PC-9 (cell line): Measurements from ENCODE around the gene NKX1-2. TPM values are rescaled to one million over a fixed set of nuclear protein-coding genes. Genes with fewer than 3 reads are reported as not detected.

Experiments
- BruUV-seq: library from RNA; stranded (reverse); fragments of 400-500 nt; replicated peaks from 2 replicates; lab custom pipeline; 2021; lab: Mats Ljungman, UMichigan
- CTCF ChIA-PET: fragments of 300-600 bp; sonication (Branson Sonifier 250); formaldehyde crosslinking; loops from one replicate; lab custom pipeline; 2022; ENCODE audit warnings: antibody characterized with exemption; lab: Charles Lee
- POLR2A ChIA-PET: fragments of 300-600 bp; sonication (Branson Sonifier 250); formaldehyde crosslinking; loops from one replicate; lab custom pipeline; 2022; ENCODE audit warnings: antibody characterized with exemption; ENCODE audit not compliant: unreplicated experiment; lab: Charles Lee
- DNase-seq, 2 experiments: peaks; one replicate each; pipeline versions ENCODE4 v3.0.0 to v3.0.0-alpha.2; 2015 to 2022; ENCODE audit warnings: mixed read lengths in 1 of 2
- H2AFZ ChIP-seq: fragments of 200-600 bp; sonication (generic); 2 replicates; pipeline ENCODE4 v1.8.1; 2017; ENCODE audit warnings: antibody characterized with exemption
- H3F3A ChIP-seq: fragments of 200-600 bp; sonication (generic); 2 replicates; pipeline ENCODE4 v1.8.1; 2017; ENCODE audit warnings: antibody characterized with exemption, mild to moderate bottlenecking, low read depth; ENCODE audit not compliant: insufficient read depth
- H3K27ac ChIP-seq: fragments of 200-600 bp; sonication (generic); 2 replicates; pipeline ENCODE4 v1.6.1; 2016; ENCODE audit warnings: mixed run types
- H3K27me3 ChIP-seq: fragments of 200-600 bp; sonication (generic); 2 replicates; pipeline ENCODE4 v1.6.1; 2016; ENCODE audit warnings: low read depth, mixed run types; ENCODE audit not compliant: insufficient read depth
- H3K36me3 ChIP-seq: fragments of 200-600 bp; sonication (generic); 2 replicates; pipeline ENCODE4 v1.6.1; 2016; ENCODE audit warnings: low read depth, mixed run types
- H3K4me1 ChIP-seq: fragments of 200-600 bp; sonication (generic); replicated peaks from 2 replicates; pipeline ENCODE4 v1.6.1; 2016; ENCODE audit warnings: mixed run types; ENCODE audit not compliant: insufficient read depth
- H3K4me2 ChIP-seq: fragments of 200-600 bp; sonication (generic); 2 replicates; pipeline ENCODE4 v1.6.1; 2017; ENCODE audit warnings: mixed run types
- H3K4me3 ChIP-seq: fragments of 200-600 bp; sonication (generic); 2 replicates; pipeline ENCODE4 v1.6.1; 2016; ENCODE audit warnings: mixed run types
- H3K79me2 ChIP-seq: fragments of 200-600 bp; sonication (generic); 2 replicates; pipeline ENCODE4 v1.6.1; 2017; ENCODE audit warnings: low read depth, mixed run types
- H3K9me2 ChIP-seq: fragments of 200-600 bp; sonication (generic); 2 replicates; pipeline ENCODE4 v1.8.1; 2017; ENCODE audit warnings: mild to moderate bottlenecking; ENCODE audit not compliant: insufficient read depth
- H3K9me3 ChIP-seq: fragments of 200-600 bp; sonication (generic); 2 replicates; pipeline ENCODE4 v1.8.1; 2016; ENCODE audit warnings: low read depth; ENCODE audit not compliant: insufficient read depth
- H4K20me1 ChIP-seq: fragments of 200-600 bp; sonication (generic); 2 replicates; pipeline ENCODE4 v1.8.1; 2017; ENCODE audit not compliant: insufficient read depth
- EZH2 ChIP-seq: fragments of 200-600 bp; sonication (generic); IDR thresholded peaks from 2 replicates; pipeline ENCODE4 v1.8.0; 2017; ENCODE audit warnings: antibody characterized with exemption, low read depth
- intact Hi-C: fragments of 100-400 bp; cut with micrococcal nuclease; formaldehyde crosslinking; loops from one replicate; pipeline ENCODE4 v1.10.0; 2022; ENCODE audit not compliant: unreplicated experiment
- total RNA-seq: library from RNA; stranded (reverse); gene quantifications from 2 replicates; pipeline ENCODE4 v1.2.3, GENCODE V29; 2021
- TF ChIP-seq, protein P1 (sequence below): fragments of 200-600 bp; sonication (generic); conservative IDR thresholded peaks from 2 replicates; pipeline ENCODE4 v1.6.1; 2017; ENCODE audit warnings: mixed run types, antibody characterized with exemption, mild to moderate bottlenecking, moderate library complexity

The NKX1-2 gene
- total RNA-seq, 1 experiment from 2014 or later, result 2.9 TPM

DNA sequence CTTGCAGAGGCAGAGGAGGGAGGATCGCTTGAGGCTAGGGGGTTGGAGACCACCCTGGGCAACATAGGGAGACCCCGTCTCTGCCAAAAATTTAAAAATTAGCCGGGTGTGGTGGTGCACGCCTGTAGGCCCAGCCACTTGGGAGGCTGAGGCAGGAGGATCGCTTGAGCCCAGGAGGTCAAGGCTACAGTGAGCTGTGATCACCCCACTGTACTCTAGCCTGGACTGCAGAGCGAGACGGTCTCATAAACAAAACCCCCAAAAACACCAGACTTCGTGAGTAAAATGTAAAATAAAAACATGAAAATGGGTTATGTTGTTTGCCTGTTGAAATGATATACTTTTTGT, 12.5 kb upstream of the NKX1-2 start:
- Histone ChIP-seq H3K4me2 (peak overlapping the region; percentile 80), H3K4me3 (peak overlapping the region; percentile 75), H4K20me1 (no peaks in the 10 kb centered on the region), H3K79me2 (peaks cover 16% of the 10 kb centered on the region; the same call in 1 of the 2 replicates), H3K4me1 (peaks cover 39% of the 10 kb centered on the region), H3K27ac (peak overlapping the region; percentile 52), H3K36me3 (no peaks in the 10 kb centered on the region), H3F3A (peaks cover 29% of the 10 kb centered on the region), H2AFZ (peak overlapping the region; percentile 66; the same call in 1 of the 2 replicates), H3K9me2 (no peaks in the 10 kb centered on the region), H3K27me3 (no peaks in the 10 kb centered on the region), H3K9me3 (no peaks in the 10 kb centered on the region)
- BruUV-seq, result TSS peak; percentile 65
- no peak for TF ChIP-seq EZH2
- TF ChIP-seq, protein P1, sequence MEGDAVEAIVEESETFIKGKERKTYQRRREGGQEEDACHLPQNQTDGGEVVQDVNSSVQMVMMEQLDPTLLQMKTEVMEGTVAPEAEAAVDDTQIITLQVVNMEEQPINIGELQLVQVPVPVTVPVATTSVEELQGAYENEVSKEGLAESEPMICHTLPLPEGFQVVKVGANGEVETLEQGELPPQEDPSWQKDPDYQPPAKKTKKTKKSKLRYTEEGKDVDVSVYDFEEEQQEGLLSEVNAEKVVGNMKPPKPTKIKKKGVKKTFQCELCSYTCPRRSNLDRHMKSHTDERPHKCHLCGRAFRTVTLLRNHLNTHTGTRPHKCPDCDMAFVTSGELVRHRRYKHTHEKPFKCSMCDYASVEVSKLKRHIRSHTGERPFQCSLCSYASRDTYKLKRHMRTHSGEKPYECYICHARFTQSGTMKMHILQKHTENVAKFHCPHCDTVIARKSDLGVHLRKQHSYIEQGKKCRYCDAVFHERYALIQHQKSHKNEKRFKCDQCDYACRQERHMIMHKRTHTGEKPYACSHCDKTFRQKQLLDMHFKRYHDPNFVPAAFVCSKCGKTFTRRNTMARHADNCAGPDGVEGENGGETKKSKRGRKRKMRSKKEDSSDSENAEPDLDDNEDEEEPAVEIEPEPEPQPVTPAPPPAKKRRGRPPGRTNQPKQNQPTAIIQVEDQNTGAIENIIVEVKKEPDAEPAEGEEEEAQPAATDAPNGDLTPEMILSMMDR, result no peak
- no peak for DNase-seq
- ChIA-PET CTCF (interaction anchor here (0.6 kb wide), 1 partner anchor 13 kb away, joined by 4 read pairs; no protein-coding TSS in a partner anchor), POLR2A (interaction anchor here (0.7 kb wide), 1 partner anchor 22 kb away, joined by 16 read pairs; no protein-coding TSS in a partner anchor)
- intact Hi-C loops, result loop anchor here (1.0 kb wide), 1 partner anchor 44 kb away; the partner anchor contains the start of gene OAT

GRCh38 chr10:124461642-124462347, 12.0 kb upstream of the NKX1-2 start, which contains the start of gene LHPP:
Gene LHPP (plus strand): TSS chr10:124461823. CDS start chr10:124461863, 40 bp downstream.
- H2AFZ ChIP-seq, result peak within 1 kb of the TSS; percentile 86
- H3K36me3 ChIP-seq, result no peaks in the 10 kb centered on the region
- ChIA-PET CTCF (interaction anchor here (0.5 to 0.7 kb wide), 4 partner anchors 12 to 330 kb away, joined by 3 to 4 read pairs (median 3); partner anchors contain the start of gene EEF1AKMT2), POLR2A (interaction anchor here (0.6 to 0.7 kb wide), 5 partner anchors 23 to 1976 kb away, joined by 3 to 6 read pairs (median 4); no protein-coding TSS in a partner anchor)
- no peak for TF ChIP-seq EZH2
- TF ChIP-seq, protein P1, result peak; percentile 8; the same call in 1 of the 2 replicates
- peak within 1 kb of the TSS; percentile 80 for H3K4me2 ChIP-seq
- DNase-seq, result peak; percentile 53 to 71
- peaks cover 29% of the 10 kb centered on the region for H3F3A ChIP-seq
- H3K9me2 ChIP-seq, result no peaks in the 10 kb centered on the region
- intact Hi-C loops, result loop anchor here (1.0 kb wide), 1 partner anchor 43 kb away; the partner anchor contains the start of gene OAT
- no peaks in the 10 kb centered on the region for H3K27me3 ChIP-seq
- peaks cover 39% of the 10 kb centered on the region for H3K4me1 ChIP-seq
- no peaks in the 10 kb centered on the region for H4K20me1 ChIP-seq
- no TSS peak for BruUV-seq
- H3K79me2 ChIP-seq, result peaks cover 16% of the 10 kb centered on the region; the same call in 1 of the 2 replicates
- H3K9me3 ChIP-seq, result no peaks in the 10 kb centered on the region
- H3K4me3 ChIP-seq, result peak within 1 kb of the TSS; percentile 75
- H3K27ac ChIP-seq, result peak within 1 kb of the TSS; percentile 52

- H4K20me1 ChIP-seq, result no peaks in the 10 kb centered on the region
- no peak for DNase-seq
- H3K27ac ChIP-seq, result peak overlapping the region; percentile 61
- H3K4me3 ChIP-seq, result no peak overlapping the region
- H3K9me3 ChIP-seq, result no peaks in the 10 kb centered on the region
- H3K4me2 ChIP-seq, result no peak overlapping the region
- POLR2A ChIA-PET, result no interaction called here
- no TSS peak for BruUV-seq
- H3K4me1 ChIP-seq, result peaks cover 39% of the 10 kb centered on the region
- H3F3A ChIP-seq, result peaks cover 29% of the 10 kb centered on the region
- H3K36me3 ChIP-seq, result no peaks in the 10 kb centered on the region
- intact Hi-C loops, result no loop called here
- no peaks in the 10 kb centered on the region for H3K9me2 ChIP-seq
- no peak for TF ChIP-seq EZH2
- TF ChIP-seq, protein P1, result no peak
- H3K27me3 ChIP-seq, result no peaks in the 10 kb centered on the region
- CTCF ChIA-PET, result no interaction called here
- peaks cover 10% of the 10 kb centered on the region; the same call in 1 of the 2 replicates for H3K79me2 ChIP-seq
- no peak overlapping the region for H2AFZ ChIP-seq
These were observed 10.3 kb upstream of the NKX1-2 start for GRCh38 chr10:124460144-124460543.
